Type B pancreatic cell (in vitro differentiated cells): ENCODE measurements around the gene TCF3. TPM values are rescaled to one million over a fixed set of nuclear protein-coding genes. Genes with fewer than 3 reads are reported as not detected.

Experiments used
- DNase-seq: peaks from one replicate; pipeline ENCODE4 v3.0.0; 2021; ENCODE audit warnings: mixed read lengths; ENCODE audit not compliant: unreplicated experiment; ENCODE audit errors: extremely low spot score
- H3K27ac Mint-ChIP-seq: 2 replicates; pipeline ENCODE4 v1.8.0; 2021; ENCODE audit warnings: mild to moderate bottlenecking, mixed read lengths
- H3K27me3 Mint-ChIP-seq: 2 replicates; pipeline ENCODE4 v1.8.0; 2021; ENCODE audit warnings: mixed read lengths
- H3K36me3 Mint-ChIP-seq: 2 replicates; pipeline ENCODE4 v1.8.0; 2021; ENCODE audit warnings: mixed read lengths
- H3K4me1 Mint-ChIP-seq: one replicate; pipeline ENCODE4 v1.8.0; 2021; ENCODE audit warnings: mixed read lengths; ENCODE audit not compliant: unreplicated experiment
- H3K4me3 Mint-ChIP-seq: 2 replicates; pipeline ENCODE4 v1.8.0; 2021; ENCODE audit warnings: mild to moderate bottlenecking, mixed read lengths
- H3K9me3 Mint-ChIP-seq: 2 replicates; pipeline ENCODE4 v1.8.0; 2021; ENCODE audit warnings: mixed read lengths
- CTCF ChIP-seq: fragments of 200-600 bp; sonication (generic); conservative IDR thresholded peaks from 2 replicates; pipeline ENCODE4 v1.5.0; 2021; ENCODE audit warnings: antibody characterized with exemption, mild to moderate bottlenecking
- total RNA-seq: library from RNA; stranded (reverse); gene quantifications from 2 replicates; pipeline ENCODE4 v1.2.1, GENCODE V29; 2021; ENCODE audit warnings: low replicate concordance

Gene TCF3
- total RNA-seq, 1 donor from 2014 or later, result 193 TPM

- H3K4me3 Mint-ChIP-seq, result no peak overlapping the region
- TF ChIP-seq CTCF, result no peak
- no peaks in the 10 kb centered on the region for H3K36me3 Mint-ChIP-seq
- no peak for DNase-seq
- H3K9me3 Mint-ChIP-seq, result no peaks in the 10 kb centered on the region
- H3K4me1 Mint-ChIP-seq, result peaks cover 12% of the 10 kb centered on the region
- H3K27me3 Mint-ChIP-seq, result no peaks in the 10 kb centered on the region
- H3K27ac Mint-ChIP-seq, result no peak overlapping the region
These were observed 6.6 kb upstream of the TCF3 start for GRCh38 chr19:1659084-1659427.

GRCh38 chr19:1658150-1659083 lies 6.0 kb upstream of the TCF3 start:
- DNase-seq, result no peak
- Mint-ChIP-seq H3K27me3 (no peaks in the 10 kb centered on the region), H3K27ac (no peak overlapping the region), H3K4me1 (peaks cover 12% of the 10 kb centered on the region), H3K36me3 (no peaks in the 10 kb centered on the region), H3K9me3 (no peaks in the 10 kb centered on the region), H3K4me3 (no peak overlapping the region)
- no peak for TF ChIP-seq CTCF

DNA sequence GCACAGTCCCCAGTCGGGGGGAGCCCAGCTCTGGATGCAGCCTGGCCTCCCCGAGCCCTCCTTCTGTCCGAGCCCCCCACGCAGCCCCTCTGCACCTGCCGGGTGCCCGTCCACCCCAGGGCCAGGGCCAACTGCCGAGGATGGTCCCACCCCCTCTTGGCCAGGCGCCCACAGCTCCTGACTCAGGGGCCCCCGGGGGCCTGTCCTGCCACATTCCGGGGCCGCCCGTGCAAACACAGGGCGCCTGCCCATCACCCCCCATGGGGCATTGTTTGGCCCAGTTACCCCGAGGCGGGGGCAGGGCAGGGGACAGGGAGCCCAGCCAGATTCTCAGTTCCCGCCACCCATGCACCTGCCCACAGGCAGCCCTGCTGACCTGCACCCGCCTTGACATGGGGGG lies 5.3 kb upstream of the TCF3 start:
- no peak for DNase-seq
- no peaks in the 10 kb centered on the region for H3K36me3 Mint-ChIP-seq
- H3K4me1 Mint-ChIP-seq, result peaks cover 12% of the 10 kb centered on the region
- no peak for TF ChIP-seq CTCF
- H3K27me3 Mint-ChIP-seq, result no peaks in the 10 kb centered on the region
- H3K9me3 Mint-ChIP-seq, result no peaks in the 10 kb centered on the region
- no peak overlapping the region for H3K27ac Mint-ChIP-seq
- no peak overlapping the region for H3K4me3 Mint-ChIP-seq

- DNase-seq, result no peak
- no peaks in the 10 kb centered on the region for H3K9me3 Mint-ChIP-seq
- no peak overlapping the region for H3K4me3 Mint-ChIP-seq
- no peak for TF ChIP-seq CTCF
- peaks cover 12% of the 10 kb centered on the region for H3K4me1 Mint-ChIP-seq
- no peaks in the 10 kb centered on the region for H3K27me3 Mint-ChIP-seq
- H3K27ac Mint-ChIP-seq, result no peak overlapping the region
- H3K36me3 Mint-ChIP-seq, result no peaks in the 10 kb centered on the region
These were observed 4.6 kb upstream of the TCF3 start for GRCh38 chr19:1656988-1657536.

- DNase-seq, result no peak
- Mint-ChIP-seq H3K9me3 (no peaks in the 10 kb centered on the region), H3K27me3 (no peaks in the 10 kb centered on the region), H3K4me1 (peaks cover 12% of the 10 kb centered on the region), H3K27ac (no peak overlapping the region), H3K4me3 (no peak overlapping the region), H3K36me3 (no peaks in the 10 kb centered on the region)
- TF ChIP-seq CTCF, result no peak
These were observed 3.7 kb upstream of the TCF3 start for GRCh38 chr19:1655987-1656608.
